ENCODE measurements around the gene EPB41. TPM values are rescaled to one million over a fixed set of nuclear protein-coding genes. Genes with fewer than 3 reads are reported as not detected.

The EPB41 gene
- total RNA-seq, 1 donor from 2014 or later, result 37.6 TPM

DNA sequence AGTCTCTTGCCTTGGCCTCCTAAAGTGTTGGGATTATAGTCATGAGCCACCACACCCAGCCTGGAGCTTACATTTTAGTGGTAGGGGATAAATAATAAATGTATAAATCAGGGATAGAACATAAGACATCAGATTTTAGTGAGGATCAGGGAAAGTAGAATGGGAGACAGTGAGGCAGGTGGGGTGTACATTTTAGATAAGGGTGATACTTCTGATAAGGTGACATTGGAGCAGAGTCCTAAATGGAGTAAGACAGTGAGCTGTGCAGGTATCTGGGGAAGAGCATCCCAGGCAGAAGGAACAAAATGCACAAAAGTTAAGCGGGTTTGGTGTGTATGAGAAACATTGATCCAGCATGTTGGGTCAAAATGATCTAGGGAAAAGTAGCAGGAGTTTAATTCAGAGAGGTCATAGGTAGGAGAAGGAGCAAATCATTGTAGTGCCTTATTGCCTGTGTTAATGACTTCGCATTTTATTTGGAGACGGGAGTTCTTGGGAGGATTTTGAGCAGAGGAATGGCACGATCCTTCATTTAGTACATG is 11.1 kb downstream of the EPB41 start:
- Histone ChIP-seq H3K9me3 (ENCODE audit: control insufficient read depth in 3 of 3, low read length in 3 of 3) (no peaks in the 10 kb centered on the region), H3K36me3 (ENCODE audit: control insufficient read depth in 3 of 3, insufficient read depth in 3 of 3, low read length in 3 of 3) (no peaks in the 10 kb centered on the region), H3K4me1 (ENCODE audit: control insufficient read depth in 3 of 3, insufficient read depth in 3 of 3, low read length in 3 of 3) (peaks cover 13 to 22% (median 17%) of the 10 kb centered on the region in 3 donors), H3K27me3 (ENCODE audit: control insufficient read depth in 3 of 3, insufficient read depth in 3 of 3, low read length in 3 of 3) (no peaks in the 10 kb centered on the region), H3K4me3 (ENCODE audit: low read length in 3 of 3) (no peak overlapping the region), H3K27ac (ENCODE audit: low read depth, low read length) (no peak overlapping the region), H3K9ac (ENCODE audit: low read depth in 1 of 3, low read length in 3 of 3) (no peak overlapping the region)

DNA sequence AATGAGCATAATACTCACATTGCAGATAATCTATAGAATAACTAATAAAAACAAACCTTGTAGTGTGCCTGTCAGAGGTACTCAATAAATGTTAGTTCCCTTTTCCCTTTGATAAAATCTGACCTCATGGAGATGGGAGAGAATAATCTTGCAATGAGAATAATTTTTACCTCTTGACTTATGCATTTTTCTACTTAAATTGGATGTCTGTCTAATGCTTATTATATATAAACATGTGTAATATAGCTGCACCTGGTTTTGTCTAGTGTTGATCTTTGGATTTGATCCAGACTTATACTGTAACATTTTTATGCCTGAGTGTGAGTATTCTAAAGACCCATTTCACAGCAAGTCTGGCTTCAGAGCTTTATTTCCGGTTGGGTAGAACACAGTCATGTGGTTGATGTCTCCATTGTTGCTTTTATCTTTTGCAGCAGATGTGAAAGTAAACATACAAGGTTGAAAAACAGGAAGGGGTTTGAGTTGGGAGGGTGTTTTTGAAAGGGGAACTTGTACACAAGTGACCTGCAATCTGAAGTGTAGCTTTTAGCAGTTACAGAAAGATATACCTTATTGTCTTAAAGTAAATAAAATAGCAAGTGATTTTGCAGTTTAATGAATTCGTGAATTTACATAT is 12.4 kb downstream of the EPB41 start:
- Histone ChIP-seq H3K36me3 (ENCODE audit: control insufficient read depth in 3 of 3, insufficient read depth in 3 of 3, low read length in 3 of 3) (no peaks in the 10 kb centered on the region), H3K9me3 (ENCODE audit: control insufficient read depth in 3 of 3, low read length in 3 of 3) (no peaks in the 10 kb centered on the region), H3K27me3 (ENCODE audit: control insufficient read depth in 3 of 3, insufficient read depth in 3 of 3, low read length in 3 of 3) (no peaks in the 10 kb centered on the region), H3K4me1 (ENCODE audit: control insufficient read depth in 3 of 3, insufficient read depth in 3 of 3, low read length in 3 of 3) (peaks cover 13 to 22% (median 17%) of the 10 kb centered on the region in 3 donors), H3K9ac (ENCODE audit: low read depth in 1 of 3, low read length in 3 of 3) (peak overlapping the region in 1 of 3 donors; percentile 20), H3K27ac (ENCODE audit: low read depth, low read length) (no peak overlapping the region), H3K4me3 (ENCODE audit: low read length in 3 of 3) (peak overlapping the region in 1 of 3 donors; percentile 11)

DNA sequence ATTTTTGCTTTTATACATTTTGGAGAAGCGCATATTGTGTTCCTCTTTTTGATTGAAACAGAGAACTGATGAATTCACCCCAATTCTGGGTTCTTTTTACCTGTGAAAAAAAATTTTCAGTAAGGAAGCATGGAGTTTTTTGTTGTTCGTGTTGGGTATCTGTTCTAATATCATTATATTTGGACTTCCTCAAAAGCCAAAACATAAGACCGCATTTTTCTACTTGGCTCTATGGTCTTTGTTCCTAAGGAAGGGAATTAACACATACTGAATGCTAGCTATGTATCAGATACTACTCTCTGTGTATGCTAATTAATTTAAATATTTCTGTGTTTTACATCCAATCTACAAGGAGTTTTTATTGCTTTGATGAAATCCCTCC is 12.9 kb downstream of the EPB41 start:
- no peaks in the 10 kb centered on the region for H3K36me3 ChIP-seq (ENCODE audit: control insufficient read depth in 3 of 3, insufficient read depth in 3 of 3, low read length in 3 of 3)
- H3K27ac ChIP-seq (ENCODE audit: low read depth, low read length), result peak overlapping the region; percentile 54
- peak overlapping the region in 1 of 3 donors; percentile 20 for H3K9ac ChIP-seq (ENCODE audit: low read depth in 1 of 3, low read length in 3 of 3)

DNA sequence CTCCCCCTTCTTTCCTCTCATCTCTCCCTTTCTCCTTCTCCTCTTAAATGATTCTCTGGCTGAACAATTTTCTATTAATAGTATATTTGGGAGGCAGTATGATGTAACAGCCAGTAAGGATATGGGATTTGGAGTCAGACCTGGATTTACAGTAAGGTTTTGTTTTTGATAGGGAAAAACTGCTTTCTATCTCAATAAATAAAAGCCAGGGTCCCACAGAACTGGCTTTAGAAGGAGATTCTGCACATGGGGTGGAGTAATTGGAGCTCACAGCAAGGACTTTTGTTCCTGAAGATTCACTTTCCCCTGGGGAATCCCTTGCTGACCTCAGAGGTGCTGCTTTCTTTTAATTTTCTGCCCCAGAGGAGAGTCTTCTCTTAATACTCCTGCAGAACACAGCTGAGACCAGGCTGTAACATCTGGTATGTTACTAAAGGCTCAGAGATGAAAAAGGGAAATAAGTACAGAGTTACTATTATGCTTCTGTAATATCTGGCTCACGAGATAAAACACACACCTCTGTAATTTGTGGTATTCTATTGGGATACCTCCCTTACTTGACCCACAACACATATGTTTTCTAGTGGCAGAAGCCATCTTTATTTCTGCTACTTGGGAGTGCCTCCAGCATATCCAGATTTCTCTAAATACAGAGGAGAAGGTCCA is 13.4 kb downstream of the EPB41 start:
- no peak overlapping the region for H3K9ac ChIP-seq (ENCODE audit: low read depth in 1 of 3, low read length in 3 of 3)
- H3K27me3 ChIP-seq (ENCODE audit: control insufficient read depth in 3 of 3, insufficient read depth in 3 of 3, low read length in 3 of 3), result no peaks in the 10 kb centered on the region
- H3K4me3 ChIP-seq (ENCODE audit: low read length in 3 of 3), result no peak overlapping the region
- H3K4me1 ChIP-seq (ENCODE audit: control insufficient read depth in 3 of 3, insufficient read depth in 3 of 3, low read length in 3 of 3), result peaks cover 13 to 22% (median 17%) of the 10 kb centered on the region in 3 donors
- H3K27ac ChIP-seq (ENCODE audit: low read depth, low read length), result peak overlapping the region; percentile 54
- no peaks in the 10 kb centered on the region for H3K36me3 ChIP-seq (ENCODE audit: control insufficient read depth in 3 of 3, insufficient read depth in 3 of 3, low read length in 3 of 3)
- no peaks in the 10 kb centered on the region for H3K9me3 ChIP-seq (ENCODE audit: control insufficient read depth in 3 of 3, low read length in 3 of 3)

More for the DNA sequence above, 12.9 kb downstream of the EPB41 start:
- H3K4me3 ChIP-seq (ENCODE audit: low read length in 3 of 3), result no peak overlapping the region
- H3K9me3 ChIP-seq (ENCODE audit: control insufficient read depth in 3 of 3, low read length in 3 of 3), result no peaks in the 10 kb centered on the region
- H3K27me3 ChIP-seq (ENCODE audit: control insufficient read depth in 3 of 3, insufficient read depth in 3 of 3, low read length in 3 of 3), result no peaks in the 10 kb centered on the region
- peaks cover 13 to 22% (median 17%) of the 10 kb centered on the region in 3 donors for H3K4me1 ChIP-seq (ENCODE audit: control insufficient read depth in 3 of 3, insufficient read depth in 3 of 3, low read length in 3 of 3)

DNA sequence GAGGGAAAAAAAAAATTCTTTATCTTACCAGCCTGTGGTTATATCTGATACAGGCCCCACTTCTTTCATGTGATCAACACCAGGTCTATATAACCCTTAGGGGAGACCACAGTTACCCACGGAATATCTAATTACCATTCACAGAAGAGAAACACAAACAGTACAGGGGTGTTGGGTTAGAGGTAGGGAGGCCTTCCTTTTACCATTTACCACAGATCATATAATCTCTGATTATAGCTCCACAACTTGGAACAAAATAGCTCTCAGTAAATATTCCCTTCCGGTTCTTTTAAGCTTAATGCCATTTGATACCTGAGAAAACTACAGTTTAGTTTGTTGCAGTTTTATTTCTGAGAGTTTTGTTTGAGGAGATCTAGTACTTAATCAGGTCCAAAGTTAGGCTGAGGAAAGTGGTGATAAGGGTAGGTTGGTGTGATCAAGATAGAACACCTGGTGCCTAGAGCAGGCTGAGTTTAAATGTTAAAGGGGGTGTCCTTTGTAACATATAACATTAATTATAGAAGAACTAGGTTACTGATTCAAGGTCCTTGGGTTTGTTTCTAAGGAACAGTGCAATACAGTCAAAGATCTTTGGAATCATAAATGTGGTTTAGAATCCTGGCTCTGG is 14.1 kb downstream of the EPB41 start:
- Histone ChIP-seq H3K36me3 (ENCODE audit: control insufficient read depth in 3 of 3, insufficient read depth in 3 of 3, low read length in 3 of 3) (no peaks in the 10 kb centered on the region), H3K27me3 (ENCODE audit: control insufficient read depth in 3 of 3, insufficient read depth in 3 of 3, low read length in 3 of 3) (no peaks in the 10 kb centered on the region), H3K27ac (ENCODE audit: low read depth, low read length) (peak overlapping the region; percentile 54), H3K9ac (ENCODE audit: low read depth in 1 of 3, low read length in 3 of 3) (no peak overlapping the region), H3K4me1 (ENCODE audit: control insufficient read depth in 3 of 3, insufficient read depth in 3 of 3, low read length in 3 of 3) (peaks cover 13 to 25% (median 17%) of the 10 kb centered on the region in 3 donors), H3K9me3 (ENCODE audit: control insufficient read depth in 3 of 3, low read length in 3 of 3) (no peaks in the 10 kb centered on the region), H3K4me3 (ENCODE audit: low read length in 3 of 3) (no peak overlapping the region)

DNA sequence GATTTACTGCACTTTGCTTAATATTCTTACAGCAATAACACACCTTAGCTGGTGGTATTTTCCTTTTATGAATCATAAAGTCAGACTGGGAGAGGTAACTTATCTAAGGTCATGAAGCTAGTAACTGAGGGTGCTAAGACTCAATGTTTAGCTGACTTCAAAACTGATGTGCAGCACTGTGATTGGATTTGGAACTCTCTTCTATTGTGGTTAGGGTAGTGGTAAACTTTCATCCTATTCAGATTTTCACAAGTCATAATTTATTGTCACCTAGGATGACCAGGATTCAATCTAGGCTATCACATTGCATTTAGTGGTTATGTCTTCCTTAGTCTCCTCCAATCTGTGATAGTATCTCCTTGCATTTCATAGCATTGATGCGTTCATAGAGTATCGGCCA is 18.9 kb downstream of the EPB41 start:
- Histone ChIP-seq H3K9ac (ENCODE audit: low read depth in 1 of 3, low read length in 3 of 3) (no peak overlapping the region), H3K9me3 (ENCODE audit: control insufficient read depth in 3 of 3, low read length in 3 of 3) (no peaks in the 10 kb centered on the region)

DNA sequence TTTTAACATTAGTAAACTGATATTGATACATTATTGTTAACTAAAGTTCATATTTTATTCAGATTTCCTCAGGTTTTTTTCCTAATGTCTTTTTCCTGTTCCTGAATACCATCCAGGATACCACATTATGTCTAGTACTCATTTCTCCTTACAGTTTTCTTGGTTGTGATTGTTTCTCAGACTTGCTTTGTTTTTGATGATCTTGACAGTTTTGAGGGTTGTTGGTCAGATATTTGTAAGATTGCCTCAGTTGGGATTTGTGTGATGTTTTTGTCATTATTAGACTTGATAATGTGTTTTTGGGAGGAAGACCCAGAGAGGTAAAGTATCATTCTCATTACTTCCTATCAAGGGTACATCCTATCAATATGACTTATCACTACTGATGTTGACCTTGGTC is 19.5 kb downstream of the EPB41 start:
- no peaks in the 10 kb centered on the region for H3K27me3 ChIP-seq (ENCODE audit: control insufficient read depth in 3 of 3, insufficient read depth in 3 of 3, low read length in 3 of 3)
- H3K4me3 ChIP-seq (ENCODE audit: low read length in 3 of 3), result no peak overlapping the region
- peaks cover 0 to 4% (median 0%) of the 10 kb centered on the region in 3 donors for H3K4me1 ChIP-seq (ENCODE audit: control insufficient read depth in 3 of 3, insufficient read depth in 3 of 3, low read length in 3 of 3)
- no peaks in the 10 kb centered on the region for H3K9me3 ChIP-seq (ENCODE audit: control insufficient read depth in 3 of 3, low read length in 3 of 3)
- no peak overlapping the region for H3K27ac ChIP-seq (ENCODE audit: low read depth, low read length)
- H3K9ac ChIP-seq (ENCODE audit: low read depth in 1 of 3, low read length in 3 of 3), result no peak overlapping the region
- H3K36me3 ChIP-seq (ENCODE audit: control insufficient read depth in 3 of 3, insufficient read depth in 3 of 3, low read length in 3 of 3), result no peaks in the 10 kb centered on the region

More for the DNA sequence above, 18.9 kb downstream of the EPB41 start:
- Histone ChIP-seq H3K4me1 (ENCODE audit: control insufficient read depth in 3 of 3, insufficient read depth in 3 of 3, low read length in 3 of 3) (peaks cover 3 to 8% (median 5%) of the 10 kb centered on the region in 3 donors), H3K27me3 (ENCODE audit: control insufficient read depth in 3 of 3, insufficient read depth in 3 of 3, low read length in 3 of 3) (no peaks in the 10 kb centered on the region), H3K4me3 (ENCODE audit: low read length in 3 of 3) (no peak overlapping the region), H3K36me3 (ENCODE audit: control insufficient read depth in 3 of 3, insufficient read depth in 3 of 3, low read length in 3 of 3) (no peaks in the 10 kb centered on the region), H3K27ac (ENCODE audit: low read depth, low read length) (no peak overlapping the region)

DNA sequence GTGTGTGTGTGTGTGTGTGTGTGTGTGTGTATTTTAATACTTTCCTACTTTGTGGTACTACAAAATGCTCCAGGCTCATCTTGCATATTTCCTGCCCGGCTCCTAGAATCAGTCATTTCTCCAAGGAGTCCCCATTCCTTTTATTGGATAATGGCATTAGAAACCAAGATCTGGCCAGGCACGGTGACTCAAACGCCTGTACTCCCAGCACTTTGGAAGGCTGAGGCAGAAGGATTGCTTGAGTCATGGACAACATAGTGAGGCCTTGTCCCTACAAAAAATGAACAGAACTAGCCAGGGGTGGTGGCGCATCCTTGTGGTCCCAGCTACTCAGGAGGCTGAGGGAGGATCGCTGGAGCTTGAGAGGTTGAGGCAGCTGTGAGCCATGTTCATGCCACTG is 20.3 kb downstream of the EPB41 start:
- no peak overlapping the region for H3K27ac ChIP-seq (ENCODE audit: low read depth, low read length)
- H3K27me3 ChIP-seq (ENCODE audit: control insufficient read depth in 3 of 3, insufficient read depth in 3 of 3, low read length in 3 of 3), result no peaks in the 10 kb centered on the region
- H3K4me3 ChIP-seq (ENCODE audit: low read length in 3 of 3), result no peak overlapping the region
- H3K9ac ChIP-seq (ENCODE audit: low read depth in 1 of 3, low read length in 3 of 3), result no peak overlapping the region
- no peaks in the 10 kb centered on the region for H3K9me3 ChIP-seq (ENCODE audit: control insufficient read depth in 3 of 3, low read length in 3 of 3)
- peaks cover 0 to 3% (median under 1%) of the 10 kb centered on the region in 3 donors for H3K4me1 ChIP-seq (ENCODE audit: control insufficient read depth in 3 of 3, insufficient read depth in 3 of 3, low read length in 3 of 3)
- H3K36me3 ChIP-seq (ENCODE audit: control insufficient read depth in 3 of 3, insufficient read depth in 3 of 3, low read length in 3 of 3), result no peaks in the 10 kb centered on the region

DNA sequence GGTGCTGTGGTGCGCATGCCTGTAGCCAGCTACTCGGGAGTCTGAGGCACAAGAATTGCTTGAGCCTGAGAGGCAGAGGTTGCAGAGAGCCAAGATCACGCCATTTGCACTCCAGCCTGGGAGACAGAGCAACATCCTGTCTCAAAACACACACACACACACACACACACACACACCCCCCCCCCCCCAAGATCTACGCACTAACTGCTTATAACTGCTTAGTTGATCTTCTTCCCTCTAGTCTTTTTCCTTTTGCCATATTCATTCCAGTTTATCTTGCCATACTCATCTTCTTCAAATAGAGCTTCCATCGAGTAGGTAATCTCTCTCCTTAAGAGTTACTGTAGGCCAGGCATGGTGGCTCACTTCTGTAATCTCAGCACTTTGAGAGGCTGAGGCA is 20.9 kb downstream of the EPB41 start:
- no peak overlapping the region for H3K27ac ChIP-seq (ENCODE audit: low read depth, low read length)
- H3K4me3 ChIP-seq (ENCODE audit: low read length in 3 of 3), result no peak overlapping the region
- no peak overlapping the region for H3K9ac ChIP-seq (ENCODE audit: low read depth in 1 of 3, low read length in 3 of 3)
- peaks cover 0 to 4% (median 3%) of the 10 kb centered on the region in 3 donors for H3K4me1 ChIP-seq (ENCODE audit: control insufficient read depth in 3 of 3, insufficient read depth in 3 of 3, low read length in 3 of 3)
- no peaks in the 10 kb centered on the region for H3K27me3 ChIP-seq (ENCODE audit: control insufficient read depth in 3 of 3, insufficient read depth in 3 of 3, low read length in 3 of 3)
- H3K36me3 ChIP-seq (ENCODE audit: control insufficient read depth in 3 of 3, insufficient read depth in 3 of 3, low read length in 3 of 3), result no peaks in the 10 kb centered on the region
- H3K9me3 ChIP-seq (ENCODE audit: control insufficient read depth in 3 of 3, low read length in 3 of 3), result no peaks in the 10 kb centered on the region

DNA sequence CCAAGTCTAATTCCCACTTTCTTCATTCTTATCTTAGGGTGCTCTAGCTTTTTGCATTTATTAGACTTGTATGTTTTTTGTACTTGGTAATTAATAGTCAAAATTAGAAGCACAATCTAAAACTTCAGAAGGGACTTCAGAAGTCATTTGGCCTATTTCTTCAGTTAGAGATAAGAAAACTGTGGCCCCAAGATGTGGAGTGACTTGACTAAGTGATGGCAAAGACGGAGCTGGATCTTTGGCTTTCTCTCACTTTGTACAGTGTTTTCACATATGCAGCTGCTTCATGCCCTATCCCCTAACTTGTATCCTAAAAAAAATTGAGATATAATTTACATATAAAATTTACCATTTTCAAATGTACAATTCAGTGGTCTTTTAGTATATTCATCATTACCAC is 21.7 kb downstream of the EPB41 start:
- no peak overlapping the region for H3K9ac ChIP-seq (ENCODE audit: low read depth in 1 of 3, low read length in 3 of 3)
- no peak overlapping the region for H3K4me3 ChIP-seq (ENCODE audit: low read length in 3 of 3)
- no peaks in the 10 kb centered on the region for H3K9me3 ChIP-seq (ENCODE audit: control insufficient read depth in 3 of 3, low read length in 3 of 3)
- H3K27ac ChIP-seq (ENCODE audit: low read depth, low read length), result no peak overlapping the region
- no peaks in the 10 kb centered on the region for H3K36me3 ChIP-seq (ENCODE audit: control insufficient read depth in 3 of 3, insufficient read depth in 3 of 3, low read length in 3 of 3)
- no peaks in the 10 kb centered on the region for H3K27me3 ChIP-seq (ENCODE audit: control insufficient read depth in 3 of 3, insufficient read depth in 3 of 3, low read length in 3 of 3)
- peaks cover 0 to 4% (median 3%) of the 10 kb centered on the region in 3 donors for H3K4me1 ChIP-seq (ENCODE audit: control insufficient read depth in 3 of 3, insufficient read depth in 3 of 3, low read length in 3 of 3)

All from skeletal muscle tissue (tissue), 4 donors.